Sigmoid colon (tissue), 4 donors: ENCODE results near the gene RGSL1.

Source experiments
- CTCF ChIP-seq, 4 experiments: fragments of 450-650 bp in 3 of 4; fragments of 200-600 bp in 1 of 4; IDR thresholded peaks; one replicate each; pipeline ENCODE4 v1.5.1; 2016 to 2019; ENCODE audit warnings: antibody characterized with exemption in 4 of 4, mild to moderate bottlenecking in 3 of 4, moderate library complexity in 2 of 4
- EP300 ChIP-seq, 4 donors: sonication (generic); formaldehyde crosslinking; IDR thresholded peaks; one replicate each; pipeline ENCODE4 v1.6.1; 2017; ENCODE audit warnings: antibody characterized with exemption in 4 of 4
- POLR2A ChIP-seq, 2 donors: fragments of 450-650 bp; IDR thresholded peaks; one replicate each; pipeline ENCODE4 v1.6.1; 2016; ENCODE audit warnings: antibody characterized with exemption in 2 of 2, mild to moderate bottlenecking in 2 of 2, moderate library complexity in 2 of 2

DNA sequence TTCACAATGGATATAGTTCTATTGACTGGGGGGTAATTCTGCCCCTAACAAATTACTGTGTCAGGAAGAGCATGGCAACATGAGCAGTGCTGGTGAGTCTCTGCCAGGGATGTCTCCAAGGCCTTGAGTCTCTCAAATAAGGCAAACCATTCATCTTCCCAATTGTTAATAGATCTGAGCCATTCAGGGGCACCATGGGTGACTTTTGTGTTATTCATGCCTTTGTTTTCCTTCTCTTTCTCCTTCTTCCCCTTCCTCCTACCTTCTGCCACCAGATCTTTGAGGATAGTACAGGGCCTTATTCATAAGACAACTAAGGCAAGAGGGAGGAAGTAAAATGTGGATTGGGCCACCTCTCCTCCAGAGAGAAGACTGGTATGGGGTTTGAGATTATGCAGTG, at the start of gene RGSL1:
- no peak for TF ChIP-seq CTCF (IDR thresholded peaks at IDR 0.05)
- TF ChIP-seq POLR2A (IDR thresholded peaks at IDR 0.05), result no peak
- TF ChIP-seq EP300 (IDR thresholded peaks at IDR 0.05), result no peak
